ENCODE results near the gene TFF2.

The TFF2 gene

GRCh38 chr21:42306366-42307035, 44.3 kb downstream of the TFF2 start:
- no peak for DNase-seq (ENCODE audit: extremely low spot score)
- POLR2A ChIA-PET: no interaction called here
- CTCF ChIA-PET: interaction anchor here (1.0 kb wide), 1 partner anchor 8 kb away, joined by 4 read pairs; no protein-coding TSS in a partner anchor
- no peak for TF ChIP-seq CTCF (IDR thresholded peaks at IDR 0.05; ENCODE audit: control extremely low read depth, extremely low read depth, low read depth, missing control alignments)

- no peak for DNase-seq (ENCODE audit: extremely low spot score)
- TF ChIP-seq CTCF (IDR thresholded peaks at IDR 0.05; ENCODE audit: control extremely low read depth, extremely low read depth, low read depth, missing control alignments): no peak
- CTCF ChIA-PET: interaction anchor here (1.0 kb wide), 1 partner anchor 9 kb away, joined by 4 read pairs; no protein-coding TSS in a partner anchor
- POLR2A ChIA-PET: no interaction called here
Observed at GRCh38 chr21:42305707-42306147, 45.1 kb downstream of the TFF2 start.

- no peak for TF ChIP-seq CTCF (IDR thresholded peaks at IDR 0.05; ENCODE audit: control extremely low read depth, extremely low read depth, low read depth, missing control alignments)
- no peak for DNase-seq (ENCODE audit: extremely low spot score)
- ChIA-PET CTCF (no interaction called here), POLR2A (no interaction called here)
Observed at GRCh38 chr21:42304556-42305454, 46.0 kb downstream of the TFF2 start.

GRCh38 chr21:42303443-42303842, 47.4 kb downstream of the TFF2 start:
- POLR2A ChIA-PET: no interaction called here
- no peak for TF ChIP-seq CTCF (IDR thresholded peaks at IDR 0.05; ENCODE audit: control extremely low read depth, extremely low read depth, low read depth, missing control alignments)
- no peak for DNase-seq (ENCODE audit: extremely low spot score)
- CTCF ChIA-PET: interaction anchor here (1.0 to 1.8 kb wide), 2 partner anchors 9 to 148 kb away, joined by 4 read pairs; no protein-coding TSS in a partner anchor

- ChIA-PET POLR2A (no interaction called here), CTCF (interaction anchor here (1.0 to 3.3 kb wide), 5 partner anchors 8 to 195 kb away, joined by 3 to 23 read pairs (median 4); no protein-coding TSS in a partner anchor)
- TF ChIP-seq CTCF (IDR thresholded peaks at IDR 0.05; ENCODE audit: control extremely low read depth, extremely low read depth, low read depth, missing control alignments): no peak
- no peak for DNase-seq (ENCODE audit: extremely low spot score)
Observed at GRCh38 chr21:42302794-42303193, 48.0 kb downstream of the TFF2 start.

GRCh38 chr21:42302076-42302650, 48.6 kb downstream of the TFF2 start:
- no peak for DNase-seq (ENCODE audit: extremely low spot score)
- TF ChIP-seq CTCF (IDR thresholded peaks at IDR 0.05; ENCODE audit: control extremely low read depth, extremely low read depth, low read depth, missing control alignments): no peak
- POLR2A ChIA-PET: no interaction called here
- CTCF ChIA-PET: interaction anchor here (0.7 to 3.3 kb wide), 8 partner anchors 8 to 195 kb away, joined by 3 to 23 read pairs (median 4); no protein-coding TSS in a partner anchor

All from GM10248 (cell line).